Ovary (tissue), 3 donors: ENCODE measurements around the gene ETV3.

Source experiments
- CTCF ChIP-seq, 3 donors: fragments of 450-650 bp in 2 of 3; fragments of 200-600 bp in 1 of 3; IDR thresholded peaks; one replicate each; pipeline versions ENCODE4 v1.5.1 to v1.8.0; 2016 to 2022; ENCODE audit warnings: antibody characterized with exemption in 3 of 3, mild to moderate bottlenecking in 1 of 3
- POLR2A ChIP-seq: fragments of 450-650 bp; IDR thresholded peaks from one replicate; pipeline ENCODE4 v1.6.1; 2017; ENCODE audit warnings: antibody characterized with exemption, mild to moderate bottlenecking, moderate library complexity
- donor health status: DM: no; HTN: no; CAD: no.

- TF ChIP-seq CTCF (IDR thresholded peaks at IDR 0.05) (no peak), POLR2A (no peak)
Observed at GRCh38 chr1:157085421-157085820, 52.8 kb downstream of the ETV3 start.
